ENCODE results near the gene HAS3.

GRCh38 chr16:69157196-69157595, 51.7 kb downstream of the HAS3 start:
- TF ChIP-seq CTCF (IDR thresholded peaks at IDR 0.05), result no peak
- no peak for TF ChIP-seq POLR2AphosphoS5 (IDR thresholded peaks at IDR 0.05)
